Neuronal stem cell (in vitro differentiated cells): ENCODE measurements around the gene ANKH.
A peak's percentile ranks its signal among the peaks of the same experiment; 100 is the strongest.

Experiments used
- DNase-seq: peaks from one replicate; pipeline ENCODE4 v3.0.0-alpha.2; 2013; ENCODE audit warnings: low spot score
- H2AFZ ChIP-seq: one replicate; pipeline ENCODE4 v1.6.1; 2013; ENCODE audit warnings: mild to moderate bottlenecking, low read length, inconsistent platforms
- H2AK5ac ChIP-seq: 2 replicates; pipeline ENCODE4 v1.6.1; 2013; ENCODE audit warnings: low read depth, mild to moderate bottlenecking, inconsistent platforms, low read length, moderate library complexity, mixed read lengths
- H2BK120ac ChIP-seq: 2 replicates; pipeline ENCODE4 v1.6.1; 2013; ENCODE audit warnings: low read depth, mild to moderate bottlenecking, inconsistent platforms, low read length, moderate library complexity, mixed read lengths
- H2BK12ac ChIP-seq: one replicate; pipeline ENCODE4 v1.6.1; 2013; ENCODE audit warnings: low read length, inconsistent platforms
- H2BK15ac ChIP-seq: 2 replicates; pipeline ENCODE4 v1.6.1; 2013; ENCODE audit warnings: mild to moderate bottlenecking, low read length, inconsistent platforms, mixed read lengths
- H2BK5ac ChIP-seq: one replicate; pipeline ENCODE4 v1.6.1; 2013; ENCODE audit warnings: inconsistent platforms, mild to moderate bottlenecking, low read length, moderate library complexity
- H3K14ac ChIP-seq: one replicate; pipeline ENCODE4 v1.6.1; 2013; ENCODE audit warnings: low read length, inconsistent platforms
- H3K18ac ChIP-seq: 2 replicates; pipeline ENCODE4 v1.6.1; 2013; ENCODE audit warnings: low read length, inconsistent platforms
- H3K23ac ChIP-seq: 2 replicates; pipeline ENCODE4 v1.6.1; 2013; ENCODE audit warnings: low read depth, mild to moderate bottlenecking, mixed read lengths, low read length, inconsistent platforms; ENCODE audit not compliant: poor library complexity
- H3K27ac ChIP-seq: replicated peaks from 3 replicates; pipeline ENCODE4 v1.5.1; 2013; ENCODE audit warnings: low read length, inconsistent platforms
- H3K27me3 ChIP-seq, 3 experiments: 2 replicates each; pipeline ENCODE4 v1.6.1; 2013; ENCODE audit warnings: low read length in 3 of 3, mild to moderate bottlenecking in 2 of 3, inconsistent platforms in 1 of 3, low read depth in 1 of 3, mixed read lengths in 1 of 3, moderate library complexity in 1 of 3; ENCODE audit not compliant: control insufficient read depth in 3 of 3, insufficient read depth in 3 of 3
- H3K36me3 ChIP-seq, 2 donors: replicated peaks in 1 of 2; 2 replicates each; pipeline ENCODE4 v1.6.1; 2013; ENCODE audit warnings: low read length in 2 of 2; ENCODE audit not compliant: control insufficient read depth in 2 of 2, insufficient read depth in 2 of 2
- H3K4ac ChIP-seq: 2 replicates; pipeline ENCODE4 v1.6.1; 2013; ENCODE audit warnings: inconsistent platforms, mild to moderate bottlenecking, low read length, moderate library complexity
- H3K4me1 ChIP-seq, 2 donors: 1 replicate in 1 of 2; 2 replicates in 1 of 2; pipeline ENCODE4 v1.6.1; 2013; ENCODE audit warnings: low read length in 2 of 2, low read depth in 1 of 2; ENCODE audit not compliant: control insufficient read depth in 2 of 2, insufficient read depth in 1 of 2
- H3K4me2 ChIP-seq: one replicate; pipeline ENCODE4 v1.6.1; 2013; ENCODE audit warnings: mild to moderate bottlenecking, low read length, inconsistent platforms; ENCODE audit not compliant: insufficient read depth, poor library complexity, severe bottlenecking
- H3K4me3 ChIP-seq, 2 donors: 2 replicates each; pipeline ENCODE4 v1.5.1; 2013; ENCODE audit warnings: low read length in 2 of 2, mild to moderate bottlenecking in 2 of 2, inconsistent platforms in 1 of 2, moderate library complexity in 1 of 2
- H3K79me1 ChIP-seq: one replicate; pipeline ENCODE4 v1.6.1; 2013; ENCODE audit warnings: low read depth, mild to moderate bottlenecking, inconsistent platforms, low read length, moderate library complexity
- H3K9ac ChIP-seq: one replicate; pipeline ENCODE4 v1.6.1; 2013; ENCODE audit warnings: mild to moderate bottlenecking, low read depth, low read length, inconsistent platforms; ENCODE audit not compliant: poor library complexity
- H3K9me3 ChIP-seq, 2 donors: replicated peaks in 1 of 2; 2 replicates each; pipeline versions ENCODE3 to v1.6.1; 2013; ENCODE audit warnings: low read length in 2 of 2, mild to moderate bottlenecking in 2 of 2, inconsistent platforms in 1 of 2, low read depth in 1 of 2, mixed read lengths in 1 of 2, moderate library complexity in 1 of 2; ENCODE audit not compliant: control insufficient read depth in 2 of 2, insufficient read depth in 1 of 2
- H4K8ac ChIP-seq: one replicate; pipeline ENCODE4 v1.6.1; 2013; ENCODE audit warnings: low read depth, mild to moderate bottlenecking, inconsistent platforms, low read length, moderate library complexity
- H4K91ac ChIP-seq: one replicate; pipeline ENCODE4 v1.6.1; 2013; ENCODE audit warnings: low read length, low read depth, mild to moderate bottlenecking, inconsistent platforms; ENCODE audit not compliant: poor library complexity
- WGBS, 2 donors: extraction: QIAGEN DNeasy Blood & Tissue Kit; methylation state at CpG; one replicate each; pipeline ENCODE4 v1.1.7; 2013; ENCODE audit warnings: missing lambda C conversion rate in 2 of 2, mixed read lengths in 1 of 2; ENCODE audit not compliant: insufficient read length in 2 of 2, insufficient replicate concordance in 1 of 2; ENCODE audit errors: extremely low coverage in 2 of 2; 5-methylcytosine and 5-hydroxymethylcytosine counted together

Gene ANKH

GRCh38 chr5:14735944-14736343 is 135.6 kb downstream of the ANKH start:
- Histone ChIP-seq H2AFZ (no peak overlapping the region), H3K27ac (no peak overlapping the region), H3K36me3 (peaks cover 0 to 5% of the 10 kb centered on the region in 2 donors), H3K4me1 (peaks cover 4 to 7% of the 10 kb centered on the region in 2 donors), H3K4me3 (no peak overlapping the region), H2AK5ac (no peak overlapping the region), H3K9me3 (no peaks in the 10 kb centered on the region), H3K18ac (peak overlapping the region; percentile 46), H3K4me2 (no peak overlapping the region), H3K23ac (no peak overlapping the region), H2BK15ac (peak overlapping the region; percentile 40), H3K14ac (no peak overlapping the region), H3K79me1 (no peaks in the 10 kb centered on the region), H2BK120ac (no peak overlapping the region), H3K4ac (no peak overlapping the region), H4K91ac (no peak overlapping the region), H2BK5ac (no peak overlapping the region), H3K27me3 (no peaks in the 10 kb centered on the region), H2BK12ac (no peak overlapping the region), H3K9ac (no peak overlapping the region), H4K8ac (no peak overlapping the region)
- no CpG with 5 or more reads among the region's 4 CpGs for WGBS, 2 donors
- DNase-seq: no peak

DNA sequence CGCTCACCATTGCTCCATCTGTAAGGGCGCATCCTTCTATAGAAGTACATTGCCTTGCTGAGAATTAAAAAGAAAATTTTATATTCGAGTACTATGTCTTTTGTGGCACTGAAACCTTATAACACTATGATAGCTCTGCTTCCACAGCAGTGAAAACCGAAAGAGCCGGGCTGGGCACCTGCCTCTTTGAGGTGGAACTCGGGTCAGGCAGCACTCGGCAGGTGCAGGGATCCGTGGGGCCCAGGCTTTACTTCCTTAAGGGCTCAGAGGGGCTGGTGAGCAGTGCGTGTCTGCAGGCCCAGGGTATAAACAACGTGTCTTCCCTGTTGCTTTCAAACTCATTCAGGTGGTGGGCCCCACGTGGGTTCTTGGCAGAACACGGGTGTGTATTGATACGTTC is 137.2 kb downstream of the ANKH start:
- no peak for DNase-seq
- no peak overlapping the region for H2BK120ac ChIP-seq
- H2BK5ac ChIP-seq: no peak overlapping the region
- no peak overlapping the region for H3K14ac ChIP-seq
- no peaks in the 10 kb centered on the region for H3K9me3 ChIP-seq
- H3K18ac ChIP-seq: no peak overlapping the region
- H3K23ac ChIP-seq: no peak overlapping the region
- H2AK5ac ChIP-seq: no peak overlapping the region
- H3K4me1 ChIP-seq: peaks cover 2 to 8% of the 10 kb centered on the region in 2 donors
- no peak overlapping the region for H2BK12ac ChIP-seq
- H2AFZ ChIP-seq: no peak overlapping the region
- no peak overlapping the region for H4K91ac ChIP-seq
- WGBS, 2 donors: no CpG with 5 or more reads among the region's 13 CpGs
- no peak overlapping the region for H4K8ac ChIP-seq
- no peaks in the 10 kb centered on the region for H3K27me3 ChIP-seq
- no peak overlapping the region for H3K4me2 ChIP-seq
- no peak overlapping the region for H3K4me3 ChIP-seq
- H2BK15ac ChIP-seq: no peak overlapping the region
- no peaks in the 10 kb centered on the region for H3K79me1 ChIP-seq
- no peak overlapping the region for H3K27ac ChIP-seq
- H3K9ac ChIP-seq: no peak overlapping the region
- H3K4ac ChIP-seq: no peak overlapping the region
- H3K36me3 ChIP-seq: no peaks in the 10 kb centered on the region

GRCh38 chr5:14733661-14734060 is 137.9 kb downstream of the ANKH start:
- Histone ChIP-seq H3K9me3 (no peaks in the 10 kb centered on the region), H4K8ac (no peak overlapping the region), H4K91ac (no peak overlapping the region), H3K27me3 (no peaks in the 10 kb centered on the region), H2BK12ac (peak overlapping the region; percentile 28), H3K23ac (no peak overlapping the region), H3K36me3 (no peaks in the 10 kb centered on the region), H3K4me3 (no peak overlapping the region), H2BK120ac (no peak overlapping the region), H2AFZ (no peak overlapping the region), H2AK5ac (no peak overlapping the region), H3K4me1 (peaks cover 4 to 9% of the 10 kb centered on the region in 2 donors), H3K18ac (no peak overlapping the region), H3K79me1 (no peaks in the 10 kb centered on the region), H3K14ac (no peak overlapping the region), H3K4ac (no peak overlapping the region), H3K27ac (no peak overlapping the region), H3K4me2 (no peak overlapping the region), H3K9ac (no peak overlapping the region), H2BK15ac (no peak overlapping the region), H2BK5ac (no peak overlapping the region)
- no CpG with 5 or more reads among the region's 16 CpGs for WGBS, 2 donors
- DNase-seq: no peak

DNA sequence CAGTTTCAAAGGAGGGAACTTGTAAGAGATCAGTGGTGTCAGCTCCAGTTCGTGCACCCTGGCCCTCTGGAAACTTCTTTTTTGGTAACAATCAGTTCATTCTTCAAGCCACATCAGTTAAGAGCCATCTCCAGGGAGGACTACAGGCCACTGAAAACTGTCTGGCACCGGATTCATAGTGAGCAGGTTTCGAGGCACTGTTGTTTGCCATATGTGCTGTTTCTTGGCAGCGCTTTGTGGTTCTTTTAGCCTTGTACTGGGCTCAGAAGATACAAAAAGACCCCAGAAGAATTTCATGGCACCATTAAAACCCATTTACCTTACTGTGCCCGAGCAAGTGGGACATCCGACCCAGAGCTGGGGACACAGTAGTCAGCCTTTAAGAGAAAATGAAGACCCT is 138.6 kb downstream of the ANKH start:
- Histone ChIP-seq H2BK12ac (no peak overlapping the region), H2BK120ac (no peak overlapping the region), H3K27ac (no peak overlapping the region), H3K36me3 (no peaks in the 10 kb centered on the region), H4K8ac (no peak overlapping the region), H2BK5ac (no peak overlapping the region), H3K4me2 (no peak overlapping the region), H3K14ac (no peak overlapping the region), H2AFZ (no peak overlapping the region), H3K9ac (no peak overlapping the region), H4K91ac (no peak overlapping the region), H3K4ac (no peak overlapping the region), H3K79me1 (no peaks in the 10 kb centered on the region), H3K27me3 (no peaks in the 10 kb centered on the region), H3K18ac (no peak overlapping the region), H3K4me1 (peaks cover 10 to 14% of the 10 kb centered on the region in 2 donors), H3K9me3 (no peaks in the 10 kb centered on the region), H3K23ac (no peak overlapping the region), H3K4me3 (no peak overlapping the region), H2AK5ac (no peak overlapping the region), H2BK15ac (no peak overlapping the region)
- WGBS, 2 donors: no CpG with 5 or more reads among the region's 6 CpGs
- no peak for DNase-seq
